BLaER1 (cell line): Measurements from ENCODE around the gene ZNF267.
"Not testable (repeated sequence)": the region's sequence is repeated elsewhere in the genome, so short reads cannot be mapped to it uniquely, and the experiment has no call there.

Experiments used
- H3K27ac ChIP-seq: shearing (Covaris generic); formaldehyde crosslinking; 2 replicates; pipeline ENCODE4 v1.8.1; 2022
- H3K27me3 ChIP-seq: shearing (Covaris generic); formaldehyde crosslinking; 2 replicates; pipeline ENCODE4 v1.8.1; 2022
- H3K36me3 ChIP-seq: shearing (Covaris generic); formaldehyde crosslinking; 2 replicates; pipeline ENCODE4 v1.8.1; 2022
- H3K4me1 ChIP-seq: shearing (Covaris generic); formaldehyde crosslinking; 2 replicates; pipeline ENCODE4 v1.8.1; 2022
- H3K4me2 ChIP-seq: shearing (Covaris generic); formaldehyde crosslinking; 2 replicates; pipeline ENCODE4 v1.8.1; 2022
- H3K4me3 ChIP-seq: shearing (Covaris generic); formaldehyde crosslinking; 2 replicates; pipeline ENCODE4 v1.8.1; 2022
- H3K9ac ChIP-seq: shearing (Covaris generic); formaldehyde crosslinking; 2 replicates; pipeline ENCODE4 v1.8.1; 2022
- H3K9me3 ChIP-seq: shearing (Covaris generic); formaldehyde crosslinking; 2 replicates; pipeline ENCODE4 v1.8.1; 2022
- H4K20me1 ChIP-seq: shearing (Covaris generic); formaldehyde crosslinking; 2 replicates; pipeline ENCODE4 v1.8.1; 2022
- Cebpa-rat ChIP-seq: shearing (Covaris generic); IDR thresholded peaks from 2 replicates; pipeline ENCODE4 v1.8.1; 2022

ZNF267 gene

GRCh38 chr16:31876951-31877828 lies 3.6 kb downstream of the ZNF267 start:
- Histone ChIP-seq H3K4me1 (peaks cover 36% of the 10 kb centered on the region), H3K9ac (no peak overlapping the region), H3K27ac (no peak overlapping the region), H4K20me1 (peaks cover 77% of the 10 kb centered on the region), H3K4me2 (peak overlapping the region; percentile 95; the same call in 1 of the 2 replicates), H3K27me3 (no peaks in the 10 kb centered on the region), H3K9me3 (peaks cover 64% of the 10 kb centered on the region), H3K4me3 (peak overlapping the region; percentile 94; the same call in 1 of the 2 replicates), H3K36me3 (peaks cover 69% of the 10 kb centered on the region)
- no peak for TF ChIP-seq Cebpa-rat

GRCh38 chr16:31877876-31878642 lies 4.5 kb downstream of the ZNF267 start:
- no peak for TF ChIP-seq Cebpa-rat
- H4K20me1 ChIP-seq = peaks cover 86% of the 10 kb centered on the region
- no peak overlapping the region for H3K4me2 ChIP-seq
- H3K9ac ChIP-seq = no peak overlapping the region
- H3K27me3 ChIP-seq = no peaks in the 10 kb centered on the region
- no peak overlapping the region for H3K27ac ChIP-seq
- H3K4me1 ChIP-seq = peaks cover 32% of the 10 kb centered on the region
- peaks cover 72% of the 10 kb centered on the region for H3K9me3 ChIP-seq
- H3K4me3 ChIP-seq = peak overlapping the region; percentile 94; the same call in 1 of the 2 replicates
- peaks cover 76% of the 10 kb centered on the region for H3K36me3 ChIP-seq

GRCh38 chr16:31879937-31880321 lies 6.3 kb downstream of the ZNF267 start:
- peaks cover 94% of the 10 kb centered on the region for H3K36me3 ChIP-seq
- H3K27ac ChIP-seq = no peak overlapping the region
- no peak overlapping the region for H3K4me3 ChIP-seq
- peaks cover 90% of the 10 kb centered on the region for H3K9me3 ChIP-seq
- H3K4me1 ChIP-seq = peaks cover 25% of the 10 kb centered on the region
- H4K20me1 ChIP-seq = peaks cover 91% of the 10 kb centered on the region
- no peaks in the 10 kb centered on the region for H3K27me3 ChIP-seq
- TF ChIP-seq Cebpa-rat = no peak
- no peak overlapping the region for H3K9ac ChIP-seq
- no peak overlapping the region for H3K4me2 ChIP-seq

- H4K20me1 ChIP-seq = peaks cover 85% of the 10 kb centered on the region
- H3K36me3 ChIP-seq = peaks cover 96% of the 10 kb centered on the region
- H3K27ac ChIP-seq = no peak overlapping the region
- H3K27me3 ChIP-seq = no peaks in the 10 kb centered on the region
- no peak overlapping the region for H3K9ac ChIP-seq
- H3K4me1 ChIP-seq = peaks cover 20% of the 10 kb centered on the region
- no peak overlapping the region for H3K4me2 ChIP-seq
- TF ChIP-seq Cebpa-rat = no peak
- H3K4me3 ChIP-seq = no peak overlapping the region
- peaks cover 95% of the 10 kb centered on the region for H3K9me3 ChIP-seq
Measured at GRCh38 chr16:31880322-31880979, 6.8 kb downstream of the ZNF267 start.

GRCh38 chr16:31886227-31886626 lies 12.6 kb downstream of the ZNF267 start:
- H3K27me3 ChIP-seq = no peaks in the 10 kb centered on the region
- H3K9ac ChIP-seq = no peak overlapping the region
- H3K36me3 ChIP-seq = peaks cover 94% of the 10 kb centered on the region
- H3K9me3 ChIP-seq = peaks cover 96% of the 10 kb centered on the region
- peaks cover 28% of the 10 kb centered on the region; the same call in 1 of the 2 replicates for H4K20me1 ChIP-seq
- H3K4me3 ChIP-seq = peak overlapping the region; percentile 16; the same call in 1 of the 2 replicates
- no peak overlapping the region for H3K4me2 ChIP-seq
- no peak overlapping the region for H3K27ac ChIP-seq
- no peak for TF ChIP-seq Cebpa-rat
- no peaks in the 10 kb centered on the region for H3K4me1 ChIP-seq

GRCh38 chr16:31888735-31889134 lies 15.1 kb downstream of the ZNF267 start:
- Histone ChIP-seq H3K4me1 (peaks cover 3% of the 10 kb centered on the region; the same call in 1 of the 2 replicates), H3K27me3 (no peaks in the 10 kb centered on the region), H3K27ac (no peak overlapping the region), H3K9me3 (peaks cover 98% of the 10 kb centered on the region), H3K9ac (no peak overlapping the region), H3K4me2 (no peak overlapping the region), H3K4me3 (no peak overlapping the region), H3K36me3 (peaks cover 97% of the 10 kb centered on the region), H4K20me1 (peaks cover 7% of the 10 kb centered on the region; the same call in 1 of the 2 replicates)
- TF ChIP-seq Cebpa-rat = no peak

- not testable (repeated sequence) for H3K27me3 ChIP-seq, H4K20me1 ChIP-seq, H3K9ac ChIP-seq, H3K4me2 ChIP-seq, H3K4me3 ChIP-seq, H3K27ac ChIP-seq
- H3K4me1 ChIP-seq = peaks cover 16% of the 10 kb centered on the region; the same call in 1 of the 2 replicates
- peaks cover 98% of the 10 kb centered on the region for H3K9me3 ChIP-seq
- H3K36me3 ChIP-seq = peaks cover 97% of the 10 kb centered on the region
Measured at GRCh38 chr16:31892111-31892510, 18.5 kb downstream of the ZNF267 start.

- Histone ChIP-seq H3K4me2 (no peak overlapping the region), H3K4me1 (peaks cover 16% of the 10 kb centered on the region; the same call in 1 of the 2 replicates), H3K27ac (no peak overlapping the region), H4K20me1 (no peaks in the 10 kb centered on the region), H3K9ac (no peak overlapping the region), H3K27me3 (no peaks in the 10 kb centered on the region), H3K36me3 (peaks cover 98% of the 10 kb centered on the region), H3K9me3 (peaks cover 98% of the 10 kb centered on the region), H3K4me3 (no peak overlapping the region)
- TF ChIP-seq Cebpa-rat = no peak
Measured at GRCh38 chr16:31893824-31894223, 20.2 kb downstream of the ZNF267 start.

- Histone ChIP-seq H3K4me2 (no peak overlapping the region), H3K4me3 (no peak overlapping the region), H3K9ac (no peak overlapping the region), H3K36me3 (peaks cover 86% of the 10 kb centered on the region), H4K20me1 (no peaks in the 10 kb centered on the region), H3K4me1 (peaks cover 16% of the 10 kb centered on the region; the same call in 1 of the 2 replicates), H3K9me3 (peaks cover 97% of the 10 kb centered on the region), H3K27ac (no peak overlapping the region), H3K27me3 (no peaks in the 10 kb centered on the region)
- TF ChIP-seq Cebpa-rat = no peak
Measured at GRCh38 chr16:31897283-31897682, 23.7 kb downstream of the ZNF267 start.
